ENCODE results near the gene LMF1. TPM values are rescaled to one million over a fixed set of nuclear protein-coding genes. Genes with fewer than 3 reads are reported as not detected.

The LMF1 gene
- total and polyA plus RNA-seq, 2 of the 4 experiments (the other 2 are of a cell fraction): 7.7 to 13.1 TPM

DNA sequence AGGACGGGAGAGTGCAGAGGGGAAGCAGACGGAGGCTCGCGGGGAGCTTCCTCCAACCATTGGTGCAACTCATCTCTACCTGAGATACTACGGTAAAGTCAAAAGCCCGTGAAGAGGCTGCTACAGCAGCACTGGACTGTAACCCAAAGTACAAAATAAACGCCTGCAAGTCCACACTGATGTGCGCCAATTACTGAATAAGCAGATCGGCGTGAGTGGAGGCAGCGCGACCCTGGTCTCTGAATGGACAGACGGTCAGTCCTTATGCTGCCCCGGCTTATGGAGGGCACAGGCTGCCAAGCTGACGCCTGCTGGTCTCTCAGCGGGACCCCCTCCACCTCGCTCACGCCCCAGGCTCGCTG is 58.5 kb downstream of the LMF1 start:
- Histone ChIP-seq H3K36me3 (ENCODE audit: control insufficient read depth, insufficient read depth, low read length) (peaks cover 10% of the 10 kb centered on the region), H3K79me1 (ENCODE audit: low read depth in 1 of 2, low read length in 2 of 2) (no peaks in the 10 kb centered on the region), H3K9ac (ENCODE audit: low read depth, low read length) (no peak overlapping the region), H4K5ac (ENCODE audit: low read depth, low read length) (no peak overlapping the region), H2BK120ac (ENCODE audit: low read depth, low read length) (no peak overlapping the region), H3K27ac (ENCODE audit: insufficient read depth, low read length) (no peak overlapping the region), H4K20me1 (ENCODE audit: insufficient read depth, low read length) (no peaks in the 10 kb centered on the region), H3K4me1 (ENCODE audit: control insufficient read depth, insufficient read depth, low read length) (no peaks in the 10 kb centered on the region), H4K91ac (ENCODE audit: insufficient read depth, low read depth, low read length) (no peak overlapping the region), H3K9me1 (ENCODE audit: insufficient read depth, low read length) (no peaks in the 10 kb centered on the region; the same call in 1 of the 2 replicates), H4K8ac (ENCODE audit: low read depth in 2 of 2, low read length in 2 of 2) (no peak overlapping the region), H2BK5ac (ENCODE audit: low read depth, low read length, poor library complexity, severe bottlenecking) (no peak overlapping the region), H3K23ac (ENCODE audit: low read depth, low read length) (no peak overlapping the region), H2BK20ac (ENCODE audit: low read depth, low read length) (no peak overlapping the region), H3K9me3 (ENCODE audit: control insufficient read depth, insufficient read depth, low read length) (peaks cover 4% of the 10 kb centered on the region), H2AK5ac (ENCODE audit: low read depth, low read length) (no peak overlapping the region), H2AK9ac (replicated peaks; ENCODE audit: low read depth, low read length, poor library complexity) (no peak overlapping the region), H3K4me2 (ENCODE audit: low read depth, low read length) (no peak overlapping the region), H3K4ac (ENCODE audit: low read depth, low read length) (no peak overlapping the region), H3K27me3 (ENCODE audit: control insufficient read depth, insufficient read depth, low read length) (no peaks in the 10 kb centered on the region), H3K18ac (ENCODE audit: low read depth, low read length) (no peak overlapping the region), H2BK15ac (ENCODE audit: low read depth, low read length) (no peak overlapping the region), H2AFZ (replicated peaks; ENCODE audit: low read length, poor library complexity) (no peak overlapping the region), H3K56ac (ENCODE audit: extremely low read depth, insufficient read depth, low read length) (no peak overlapping the region), H3K14ac (replicated peaks; ENCODE audit: low read depth, low read length) (no peak overlapping the region), H3K4me3 (ENCODE audit: insufficient read depth, low read depth, low read length) (no peak overlapping the region)
- in situ Hi-C loops (cut with MboI; ENCODE audit: low sequenced_read_pairs): no loop called here
- TF ChIP-seq CHD1 (IDR thresholded peaks at IDR 0.05; ENCODE audit: low read depth, low read length) (no peak), CEBPB (IDR thresholded peaks at IDR 0.05; ENCODE audit: low read depth, low read length) (no peak), RCOR1 (IDR thresholded peaks at IDR 0.05; ENCODE audit: insufficient replicate concordance, low read length) (no peak), SMC3 (IDR thresholded peaks at IDR 0.05; ENCODE audit: low read depth, low read length) (no peak), MAZ (IDR thresholded peaks at IDR 0.05; ENCODE audit: borderline replicate concordance, low read depth, low read length) (no peak), RFX5 (IDR thresholded peaks at IDR 0.05; ENCODE audit: low read depth, low read length) (no peak)
- TF ChIP-seq, protein P1, sequence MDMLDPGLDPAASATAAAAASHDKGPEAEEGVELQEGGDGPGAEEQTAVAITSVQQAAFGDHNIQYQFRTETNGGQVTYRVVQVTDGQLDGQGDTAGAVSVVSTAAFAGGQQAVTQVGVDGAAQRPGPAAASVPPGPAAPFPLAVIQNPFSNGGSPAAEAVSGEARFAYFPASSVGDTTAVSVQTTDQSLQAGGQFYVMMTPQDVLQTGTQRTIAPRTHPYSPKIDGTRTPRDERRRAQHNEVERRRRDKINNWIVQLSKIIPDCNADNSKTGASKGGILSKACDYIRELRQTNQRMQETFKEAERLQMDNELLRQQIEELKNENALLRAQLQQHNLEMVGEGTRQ (IDR thresholded peaks at IDR 0.05; ENCODE audit: low read depth, low read length): no peak
- DNase-seq (no peak), ATAC-seq (ENCODE audit: low read depth) (no peak)
- no TSS peak for BruUV-seq (replicated peaks)
- 88% methylated on average over 12 of the region's 19 CpGs; no CpG with 5 or more reads in 1 of the 2 experiments for whole genome bisulfite sequencing, 2 experiments (ENCODE audit: extremely low coverage in 2 of 2, insufficient read length in 1 of 2)
- ChIA-PET CTCF (no interaction called here), POLR2A (ENCODE audit: unreplicated experiment) (no interaction called here)
- dilution Hi-C loops (cut with HindIII; ENCODE audit: low sequenced_read_pairs, unreplicated experiment): no loop called here
- intact Hi-C loops (cut with micrococcal nuclease): no loop called here
